ENCODE data around the gene GRIA3. TPM values are rescaled to one million over a fixed set of nuclear protein-coding genes. Genes with fewer than 3 reads are reported as not detected.

Gene GRIA3
- total RNA-seq, 1 experiment from 2014 or later = 1.4 TPM

- Histone ChIP-seq H3K14ac (ENCODE audit: insufficient read depth, low read length) (no peak overlapping the region), H2BK5ac (ENCODE audit: insufficient read length, low read length) (no peak overlapping the region), H2AFZ (ENCODE audit: low read length) (no peak overlapping the region), H3K79me2 (ENCODE audit: insufficient read depth, low read length) (no peaks in the 10 kb centered on the region), H4K5ac (ENCODE audit: insufficient read length, low read depth, low read length) (no peak overlapping the region), H3K9ac (ENCODE audit: extremely low read depth, insufficient read length, low read length) (no peak overlapping the region), H2BK12ac (ENCODE audit: insufficient read length, low read depth, low read length) (no peak overlapping the region), H3K23ac (ENCODE audit: insufficient read length, low read depth, low read length) (no peak overlapping the region), H2BK20ac (ENCODE audit: low read depth, low read length, poor library complexity, severe bottlenecking) (no peak overlapping the region), H3K9me3 (ENCODE audit: control insufficient read depth, low read depth, low read length) (peaks cover 14% of the 10 kb centered on the region), H2BK15ac (ENCODE audit: low read depth, low read length) (no peak overlapping the region), H4K20me1 (ENCODE audit: control insufficient read depth, insufficient read depth, insufficient read length) (no peaks in the 10 kb centered on the region), H2AK5ac (ENCODE audit: insufficient read length, low read length) (no peak overlapping the region), H3K56ac (ENCODE audit: insufficient read length, low read depth, low read length) (no peak overlapping the region), H3K27ac (ENCODE audit: insufficient read length, low read depth, low read length) (no peak overlapping the region), H3K4ac (ENCODE audit: low read depth, low read length) (no peak overlapping the region), H3K23me2 (ENCODE audit: insufficient read length, low read depth, low read length, poor library complexity, severe bottlenecking) (no peaks in the 10 kb centered on the region), H3K4me1 (ENCODE audit: insufficient read depth, low read length) (no peaks in the 10 kb centered on the region), H2BK120ac (ENCODE audit: low read depth, low read length, poor library complexity, severe bottlenecking) (no peak overlapping the region), H3T11ph (ENCODE audit: low read length) (no peak overlapping the region), H3K18ac (ENCODE audit: insufficient read length, low read depth, low read length) (no peak overlapping the region), H3K4me2 (ENCODE audit: insufficient read depth, insufficient read length, low read length) (no peak overlapping the region), H3K27me3 (ENCODE audit: insufficient read depth, low read length) (no peaks in the 10 kb centered on the region), H4K8ac (replicated peaks; ENCODE audit: insufficient read length, low read depth, low read length) (no peak overlapping the region), H3K79me1 (ENCODE audit: insufficient read depth, low read depth, low read length, poor library complexity, severe bottlenecking) (no peaks in the 10 kb centered on the region), H4K91ac (ENCODE audit: insufficient read length, low read depth, low read length) (no peak overlapping the region)
- no peak for DNase-seq
- H3K9me3 Mint-ChIP-seq = peaks cover 4 to 27% of the 10 kb centered on the region in 2 experiments; a peak in 4 of 5 replicates
- H3K27me3 Mint-ChIP-seq (ENCODE audit: low read depth) = no peaks in the 10 kb centered on the region
- no peak overlapping the region for H3K27ac Mint-ChIP-seq
- no peaks in the 10 kb centered on the region for H3K4me1 Mint-ChIP-seq
- H3K4me3 Mint-ChIP-seq = no peak overlapping the region
- no peaks in the 10 kb centered on the region; a peak in 1 of 7 replicates for H3K36me3 Mint-ChIP-seq (ENCODE audit: insufficient read depth in 1 of 3, low read depth in 3 of 3)
- TF ChIP-seq CTCF (conservative IDR thresholded peaks at IDR 0.05) = no peak
Measured at GRCh38 chrX:123330229-123330942, 146.3 kb downstream of the GRIA3 start.

All from H9 (cell line).